Tibial nerve (tissue), 4 donors: ENCODE data around the gene THOC5. TPM values are rescaled to one million over a fixed set of nuclear protein-coding genes. Genes with fewer than 3 reads are reported as not detected.

Experiments
- DNase-seq, 2 donors: peaks; one replicate each; pipeline ENCODE4 v3.0.0-alpha.2; 2019; ENCODE audit warnings: low spot score in 2 of 2
- H3K27ac ChIP-seq, 4 donors: fragments of 200-600 bp; sonication (generic) in 3 of 4; one replicate each; pipeline ENCODE4 v1.5.1; 2017 to 2019; ENCODE audit warnings: mild to moderate bottlenecking in 1 of 4
- H3K27me3 ChIP-seq, 2 donors: fragments of 200-600 bp; sonication (generic) in 1 of 2; one replicate each; pipeline versions ENCODE4 v1.5.1 to v1.6.0; 2017 to 2019
- H3K36me3 ChIP-seq, 3 donors: fragments of 200-600 bp; sonication (generic); one replicate each; pipeline ENCODE4 v1.5.1; 2018 to 2019
- H3K4me1 ChIP-seq, 4 donors: fragments of 200-600 bp; sonication (generic) in 3 of 4; one replicate each; pipeline ENCODE4 v1.5.1; 2017 to 2019
- H3K4me3 ChIP-seq, 4 donors: fragments of 200-600 bp; sonication (generic) in 3 of 4; one replicate each; pipeline ENCODE4 v1.5.1; 2017 to 2019; ENCODE audit warnings: mild to moderate bottlenecking in 1 of 4, moderate library complexity in 1 of 4
- H3K9me3 ChIP-seq, 4 donors: fragments of 200-600 bp; sonication (generic) in 3 of 4; one replicate each; pipeline ENCODE4 v1.5.1; 2017 to 2019
- EP300 ChIP-seq, 2 donors: sonication (generic); formaldehyde crosslinking; IDR thresholded peaks; one replicate each; pipeline ENCODE4 v1.6.1; 2017; ENCODE audit warnings: antibody characterized with exemption in 2 of 2, mild to moderate bottlenecking in 1 of 2
- POLR2A ChIP-seq, 2 donors: fragments of 450-650 bp; IDR thresholded peaks; one replicate each; pipeline ENCODE4 v1.6.1; 2017; ENCODE audit warnings: antibody characterized with exemption in 2 of 2, mild to moderate bottlenecking in 2 of 2, moderate library complexity in 2 of 2
- WGBS, 2 donors: methylation state at CpG; one replicate each; pipeline ENCODE4 v1.1.5; 2018; 5-methylcytosine and 5-hydroxymethylcytosine counted together
- total RNA-seq, 4 donors: library from RNA; depleted of rRNA; stranded (reverse); fragments of >200 nt; gene quantifications; one replicate each; pipeline ENCODE4 v1.1.0, GENCODE V29; 2016
- TF ChIP-seq, protein P1 (sequence below), 5 experiments: fragments of 200-600 bp in 3 of 5; fragments of 450-650 bp in 2 of 5; sonication (generic) in 3 of 5; IDR thresholded peaks; one replicate each; pipeline ENCODE4 v1.5.1; 2016 to 2019; ENCODE audit warnings: antibody characterized with exemption in 5 of 5, mild to moderate bottlenecking in 3 of 5, moderate library complexity in 2 of 5

Gene THOC5
- total RNA-seq, 4 donors from 2014 or later = 31.2 to 65.9 (median 50.3) TPM

GRCh38 chr22:29539105-29539504 is 14.5 kb downstream of the THOC5 start:
- Histone ChIP-seq H3K9me3 (no peaks in the 10 kb centered on the region), H3K36me3 (peaks cover 8 to 98% (median 28%) of the 10 kb centered on the region in 3 donors), H3K4me1 (no peaks in the 10 kb centered on the region), H3K4me3 (no peak overlapping the region), H3K27ac (no peak overlapping the region), H3K27me3 (no peaks in the 10 kb centered on the region)
- 77 to 78% methylated on average over 3 of the region's 3 CpGs for WGBS, 2 donors
- TF ChIP-seq POLR2A (IDR thresholded peaks at IDR 0.05) = no peak
- TF ChIP-seq, protein P1, sequence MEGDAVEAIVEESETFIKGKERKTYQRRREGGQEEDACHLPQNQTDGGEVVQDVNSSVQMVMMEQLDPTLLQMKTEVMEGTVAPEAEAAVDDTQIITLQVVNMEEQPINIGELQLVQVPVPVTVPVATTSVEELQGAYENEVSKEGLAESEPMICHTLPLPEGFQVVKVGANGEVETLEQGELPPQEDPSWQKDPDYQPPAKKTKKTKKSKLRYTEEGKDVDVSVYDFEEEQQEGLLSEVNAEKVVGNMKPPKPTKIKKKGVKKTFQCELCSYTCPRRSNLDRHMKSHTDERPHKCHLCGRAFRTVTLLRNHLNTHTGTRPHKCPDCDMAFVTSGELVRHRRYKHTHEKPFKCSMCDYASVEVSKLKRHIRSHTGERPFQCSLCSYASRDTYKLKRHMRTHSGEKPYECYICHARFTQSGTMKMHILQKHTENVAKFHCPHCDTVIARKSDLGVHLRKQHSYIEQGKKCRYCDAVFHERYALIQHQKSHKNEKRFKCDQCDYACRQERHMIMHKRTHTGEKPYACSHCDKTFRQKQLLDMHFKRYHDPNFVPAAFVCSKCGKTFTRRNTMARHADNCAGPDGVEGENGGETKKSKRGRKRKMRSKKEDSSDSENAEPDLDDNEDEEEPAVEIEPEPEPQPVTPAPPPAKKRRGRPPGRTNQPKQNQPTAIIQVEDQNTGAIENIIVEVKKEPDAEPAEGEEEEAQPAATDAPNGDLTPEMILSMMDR (IDR thresholded peaks at IDR 0.05) = no peak
- TF ChIP-seq EP300 (IDR thresholded peaks at IDR 0.05) = no peak
- DNase-seq = no peak

DNA sequence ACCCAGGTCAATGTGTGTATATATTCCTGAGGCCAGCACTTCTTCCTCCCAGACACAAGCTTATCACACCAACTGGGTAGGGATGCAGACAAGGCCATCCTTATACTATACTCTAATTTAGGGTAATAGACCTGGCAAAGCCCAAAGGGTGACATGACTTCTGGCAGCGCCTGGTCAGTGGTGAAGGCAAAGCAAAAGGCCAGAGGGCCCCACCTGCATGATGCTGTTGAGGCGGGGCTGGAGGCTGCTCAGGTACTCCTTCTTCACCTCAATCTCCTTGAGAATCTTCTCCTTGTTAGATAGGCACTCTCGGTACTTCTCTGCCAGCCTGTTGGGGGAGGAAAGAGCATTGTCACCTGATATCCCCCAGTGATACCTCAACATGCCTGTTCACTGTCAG is 17.1 kb downstream of the THOC5 start:
- H3K27ac ChIP-seq = no peak overlapping the region
- TF ChIP-seq, protein P1 (IDR thresholded peaks at IDR 0.05) = no peak
- TF ChIP-seq POLR2A (IDR thresholded peaks at IDR 0.05) = no peak
- TF ChIP-seq EP300 (IDR thresholded peaks at IDR 0.05) = no peak
- peaks cover 8 to 100% (median 32%) of the 10 kb centered on the region in 3 donors for H3K36me3 ChIP-seq

GRCh38 chr22:29531419-29531818 is 22.1 kb downstream of the THOC5 start:
- H3K9me3 ChIP-seq = no peaks in the 10 kb centered on the region
- peaks cover 0 to 100% (median 9%) of the 10 kb centered on the region in 3 donors for H3K36me3 ChIP-seq
- DNase-seq = no peak

More for the DNA sequence above, 17.1 kb downstream of the THOC5 start:
- no peaks in the 10 kb centered on the region for H3K27me3 ChIP-seq
- H3K4me3 ChIP-seq = no peak overlapping the region
- DNase-seq = no peak
- no peaks in the 10 kb centered on the region for H3K9me3 ChIP-seq
- 88 to 100% methylated on average over 3 of the region's 3 CpGs for WGBS, 2 donors
- no peaks in the 10 kb centered on the region for H3K4me1 ChIP-seq

GRCh38 chr22:29530716-29531115 is 22.8 kb downstream of the THOC5 start:
- H3K27me3 ChIP-seq = no peaks in the 10 kb centered on the region
- H3K4me3 ChIP-seq = no peak overlapping the region
- no peak for DNase-seq
- H3K9me3 ChIP-seq = no peaks in the 10 kb centered on the region
- WGBS, 2 donors = 84 to 85% methylated on average over 3 to 4 of the region's 4 CpGs
- TF ChIP-seq EP300 (IDR thresholded peaks at IDR 0.05) (no peak), POLR2A (IDR thresholded peaks at IDR 0.05) (no peak)
- TF ChIP-seq, protein P1 (IDR thresholded peaks at IDR 0.05) = no peak
- H3K36me3 ChIP-seq = peaks cover 0 to 100% (median 4%) of the 10 kb centered on the region in 3 donors
- no peak overlapping the region for H3K27ac ChIP-seq
- no peaks in the 10 kb centered on the region for H3K4me1 ChIP-seq

More at GRCh38 chr22:29531419-29531818, 22.1 kb downstream of the THOC5 start:
- H3K27ac ChIP-seq = no peak overlapping the region
- 90 to 95% methylated on average over 4 of the region's 4 CpGs for WGBS, 2 donors
- TF ChIP-seq EP300 (IDR thresholded peaks at IDR 0.05) (no peak), POLR2A (IDR thresholded peaks at IDR 0.05) (no peak)
- TF ChIP-seq, protein P1 (IDR thresholded peaks at IDR 0.05) = no peak
- H3K4me1 ChIP-seq = no peaks in the 10 kb centered on the region
- no peak overlapping the region for H3K4me3 ChIP-seq
- H3K27me3 ChIP-seq = no peaks in the 10 kb centered on the region

- no peak for TF ChIP-seq POLR2A (IDR thresholded peaks at IDR 0.05)
- TF ChIP-seq EP300 (IDR thresholded peaks at IDR 0.05) = no peak
- TF ChIP-seq, protein P1 (IDR thresholded peaks at IDR 0.05) = no peak
- Histone ChIP-seq H3K9me3 (no peaks in the 10 kb centered on the region), H3K27me3 (no peaks in the 10 kb centered on the region), H3K4me1 (no peaks in the 10 kb centered on the region), H3K36me3 (peaks cover 0 to 100% (median 13%) of the 10 kb centered on the region in 3 donors), H3K4me3 (no peak overlapping the region), H3K27ac (no peak overlapping the region)
- DNase-seq = no peak
- WGBS, 2 donors = 88 to 95% methylated on average over 7 of the region's 7 CpGs
Observed at GRCh38 chr22:29528144-29528543, 25.4 kb downstream of the THOC5 start.
